Naive thymus-derived CD8-positive, alpha-beta T cell (primary cell): ENCODE results near the gene FOXC2. TPM values are rescaled to one million over a fixed set of nuclear protein-coding genes. Genes with fewer than 3 reads are reported as not detected.

Experiments
- ATAC-seq, 2 donors: fragments of 150-1000 bp; cut with Tn5 transposase in 1 of 2; sonication (Bioruptor Pico), chemical (Tn5 transposase) in 1 of 2; 1 replicate in 1 of 2; 2 replicates in 1 of 2; pipeline ENCODE4 v1.10.0; 2021; ENCODE audit warnings: mild to moderate bottlenecking in 2 of 2, moderate library complexity in 2 of 2
- POLR2A ChIA-PET: fragments of 350-600 bp; sonication (Branson Sonifier 250); formaldehyde crosslinking; loops from one replicate; lab custom pipeline; 2021; ENCODE audit warnings: antibody characterized with exemption; lab: Charles Lee
- DNase-seq, 10 donors: peaks; one replicate each; pipeline versions ENCODE4 v3.0.0 to v3.0.0-alpha.2; 2020 to 2022
- H3K27ac Mint-ChIP-seq, 10 donors: one replicate each; pipeline ENCODE4 v1.8.0; 2020 to 2022; ENCODE audit warnings: mild to moderate bottlenecking in 10 of 10, mixed read lengths in 10 of 10, moderate library complexity in 4 of 10, inconsistent platforms in 1 of 10
- H3K27me3 Mint-ChIP-seq, 5 donors: one replicate each; pipeline ENCODE4 v1.8.0; 2021 to 2022; ENCODE audit warnings: mixed read lengths in 5 of 5
- H3K36me3 Mint-ChIP-seq, 3 donors: one replicate each; pipeline ENCODE4 v1.8.0; 2020 to 2022; ENCODE audit warnings: mixed read lengths in 3 of 3, mild to moderate bottlenecking in 2 of 3, inconsistent platforms in 1 of 3
- H3K4me1 Mint-ChIP-seq, 4 donors: one replicate each; pipeline ENCODE4 v1.8.0; 2021 to 2022; ENCODE audit warnings: mixed read lengths in 4 of 4
- H3K4me3 Mint-ChIP-seq, 10 donors: one replicate each; pipeline ENCODE4 v1.8.0; 2020 to 2022; ENCODE audit warnings: mild to moderate bottlenecking in 10 of 10, mixed read lengths in 10 of 10, moderate library complexity in 6 of 10, inconsistent platforms in 1 of 10
- H3K9me3 Mint-ChIP-seq, 9 donors: one replicate each; pipeline ENCODE4 v1.8.0; 2020 to 2022; ENCODE audit warnings: mixed read lengths in 9 of 9, mild to moderate bottlenecking in 3 of 9, inconsistent platforms in 1 of 9, moderate library complexity in 1 of 9
- polyA plus RNA-seq, 3 donors: library from polyadenylated mRNA; unstranded; fragments of 300-500 nt; fragmentation: Illumina TruSeq; gene quantifications; one replicate each; pipeline ENCODE4 v1.2.3, GENCODE V29; 2021
- total RNA-seq, 8 experiments: library from RNA in 2 of 8; stranded (reverse) in 2 of 8; gene quantifications; one replicate each; pipeline ENCODE4 v1.2.3 and lab custom pipeline; 2021 to 2026

Gene FOXC2
- total and polyA plus RNA-seq, 5 experiments from 2014 or later: not detected

GRCh38 chr16:86573215-86573614 is 6.6 kb downstream of the FOXC2 start:
- Mint-ChIP-seq H3K27ac (no peak overlapping the region), H3K27me3 (peaks cover 33 to 94% (median 66%) of the 10 kb centered on the region in 5 donors), H3K4me1 (peaks cover 8 to 16% (median 14%) of the 10 kb centered on the region in 4 donors), H3K36me3 (peaks cover 0 to 2% (median 0%) of the 10 kb centered on the region in 3 donors), H3K4me3 (no peak overlapping the region), H3K9me3 (no peaks in the 10 kb centered on the region)
- POLR2A ChIA-PET: no interaction called here
- no peak for DNase-seq
- no peak for ATAC-seq

GRCh38 chr16:86573646-86574508 is 7.2 kb downstream of the FOXC2 start:
- no peak for ATAC-seq
- POLR2A ChIA-PET: no interaction called here

GRCh38 chr16:86574646-86575045 is 8.0 kb downstream of the FOXC2 start:
- POLR2A ChIA-PET: no interaction called here
- ATAC-seq: no peak

More at GRCh38 chr16:86573646-86574508, 7.2 kb downstream of the FOXC2 start:
- no peak overlapping the region for H3K4me3 Mint-ChIP-seq
- no peak overlapping the region for H3K27ac Mint-ChIP-seq
- DNase-seq: no peak
- H3K4me1 Mint-ChIP-seq: peaks cover 8 to 14% (median 14%) of the 10 kb centered on the region in 4 donors
- H3K27me3 Mint-ChIP-seq: peaks cover 34 to 97% (median 67%) of the 10 kb centered on the region in 5 donors
- H3K9me3 Mint-ChIP-seq: no peaks in the 10 kb centered on the region
- H3K36me3 Mint-ChIP-seq: peaks cover 0 to 2% (median 0%) of the 10 kb centered on the region in 3 donors

DNA sequence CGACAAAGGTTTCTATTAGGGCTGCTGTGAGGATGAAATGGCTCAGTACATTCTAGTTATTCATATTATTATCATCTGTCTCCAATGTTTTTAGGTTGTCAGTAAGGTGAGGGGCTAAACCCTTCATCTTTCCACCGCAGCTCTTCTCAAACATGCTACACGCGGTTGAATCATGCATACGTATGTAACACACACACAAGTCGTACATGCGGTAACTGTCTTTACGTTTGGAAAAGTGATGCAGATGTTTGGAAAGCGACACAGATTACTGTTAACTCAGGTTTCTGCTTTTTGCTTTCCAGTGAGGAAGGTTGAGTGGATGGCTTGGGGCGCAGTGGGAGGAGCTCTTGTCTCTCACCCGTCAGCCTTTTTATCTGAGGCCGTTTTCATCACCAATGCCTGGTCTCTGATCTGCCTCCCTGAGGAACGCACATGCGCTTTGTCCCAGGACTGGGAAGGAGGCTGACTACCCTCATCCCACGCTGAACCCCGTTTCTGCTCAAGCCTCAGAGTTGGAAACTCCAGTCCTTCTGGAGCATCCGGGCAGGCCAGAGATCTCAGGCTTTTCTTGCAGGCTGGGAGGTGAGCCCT is 8.6 kb downstream of the FOXC2 start:
- Mint-ChIP-seq H3K36me3 (peaks cover 0 to 2% (median 0%) of the 10 kb centered on the region in 3 donors), H3K9me3 (no peaks in the 10 kb centered on the region), H3K4me3 (peak overlapping the region in 1 of 10 donors; percentile 60), H3K27me3 (peaks cover 27 to 94% (median 68%) of the 10 kb centered on the region in 5 donors), H3K27ac (no peak overlapping the region), H3K4me1 (peaks cover 10 to 14% (median 12%) of the 10 kb centered on the region in 4 donors)
- ATAC-seq (no peak), DNase-seq (no peak)
- POLR2A ChIA-PET: interaction anchor here (0.7 to 1.0 kb wide), 2 partner anchors 19 to 587 kb away, joined by 3 to 4 read pairs; no protein-coding TSS in a partner anchor

More at GRCh38 chr16:86574646-86575045, 8.0 kb downstream of the FOXC2 start:
- no peak for DNase-seq
- no peak overlapping the region for H3K4me3 Mint-ChIP-seq
- H3K27ac Mint-ChIP-seq: no peak overlapping the region
- H3K4me1 Mint-ChIP-seq: peaks cover 9 to 14% (median 12%) of the 10 kb centered on the region in 4 donors
- no peaks in the 10 kb centered on the region for H3K9me3 Mint-ChIP-seq
- H3K27me3 Mint-ChIP-seq: peaks cover 30 to 94% (median 64%) of the 10 kb centered on the region in 5 donors
- H3K36me3 Mint-ChIP-seq: peaks cover 0 to 2% (median 0%) of the 10 kb centered on the region in 3 donors

DNA sequence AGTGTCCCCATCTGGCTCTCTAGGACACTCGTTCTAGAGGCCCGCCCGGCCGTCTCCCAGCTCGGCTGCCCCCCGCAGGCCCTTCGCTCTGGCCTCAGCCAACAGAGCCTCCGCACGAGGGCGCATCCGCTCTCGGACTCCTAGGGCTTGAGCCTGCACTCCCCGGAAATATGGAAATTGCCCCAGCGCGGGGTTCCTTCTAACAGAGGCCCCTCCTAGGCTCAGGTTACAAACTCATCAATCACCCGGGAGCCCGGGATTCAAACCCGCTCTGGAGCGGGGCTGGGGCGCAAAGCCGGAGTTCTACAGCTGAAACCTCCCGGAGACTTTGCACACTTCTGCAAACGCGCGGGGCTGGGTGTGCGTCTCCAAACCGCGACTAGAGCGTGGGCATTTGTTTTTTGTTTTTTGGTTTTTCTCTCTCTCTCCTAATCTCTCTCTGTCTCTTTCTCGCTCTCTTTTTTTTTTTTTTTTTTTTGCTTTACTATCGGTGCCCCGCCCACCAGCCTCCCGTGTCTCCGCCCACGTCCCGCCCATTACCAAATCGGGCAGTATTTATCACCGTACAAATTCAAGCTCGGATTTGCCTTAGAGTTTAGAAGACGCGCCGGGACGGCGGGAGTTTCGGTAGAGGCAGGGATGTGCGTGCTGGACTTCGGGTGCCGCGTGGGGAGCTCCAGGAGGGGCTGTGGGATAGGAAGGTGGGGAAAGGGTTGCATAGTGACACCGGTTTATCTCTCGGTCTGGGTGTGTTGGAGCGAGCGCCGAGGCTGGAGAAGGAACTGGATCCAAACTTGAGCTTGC is 9.3 kb downstream of the FOXC2 start:
- POLR2A ChIA-PET: interaction anchor here (0.7 to 1.0 kb wide), 2 partner anchors 20 to 586 kb away, joined by 3 to 4 read pairs; no protein-coding TSS in a partner anchor
- DNase-seq (peak in 2 of 10 donors; percentile 12 to 35), ATAC-seq (no peak)
- Mint-ChIP-seq H3K36me3 (peaks cover 0 to 2% (median 0%) of the 10 kb centered on the region in 3 donors), H3K4me3 (peak overlapping the region; percentile 30 to 83 (median 60)), H3K9me3 (no peaks in the 10 kb centered on the region), H3K27me3 (peaks cover 25 to 94% (median 67%) of the 10 kb centered on the region in 5 donors), H3K4me1 (peaks cover 10 to 14% (median 12%) of the 10 kb centered on the region in 4 donors), H3K27ac (no peak overlapping the region)

DNA sequence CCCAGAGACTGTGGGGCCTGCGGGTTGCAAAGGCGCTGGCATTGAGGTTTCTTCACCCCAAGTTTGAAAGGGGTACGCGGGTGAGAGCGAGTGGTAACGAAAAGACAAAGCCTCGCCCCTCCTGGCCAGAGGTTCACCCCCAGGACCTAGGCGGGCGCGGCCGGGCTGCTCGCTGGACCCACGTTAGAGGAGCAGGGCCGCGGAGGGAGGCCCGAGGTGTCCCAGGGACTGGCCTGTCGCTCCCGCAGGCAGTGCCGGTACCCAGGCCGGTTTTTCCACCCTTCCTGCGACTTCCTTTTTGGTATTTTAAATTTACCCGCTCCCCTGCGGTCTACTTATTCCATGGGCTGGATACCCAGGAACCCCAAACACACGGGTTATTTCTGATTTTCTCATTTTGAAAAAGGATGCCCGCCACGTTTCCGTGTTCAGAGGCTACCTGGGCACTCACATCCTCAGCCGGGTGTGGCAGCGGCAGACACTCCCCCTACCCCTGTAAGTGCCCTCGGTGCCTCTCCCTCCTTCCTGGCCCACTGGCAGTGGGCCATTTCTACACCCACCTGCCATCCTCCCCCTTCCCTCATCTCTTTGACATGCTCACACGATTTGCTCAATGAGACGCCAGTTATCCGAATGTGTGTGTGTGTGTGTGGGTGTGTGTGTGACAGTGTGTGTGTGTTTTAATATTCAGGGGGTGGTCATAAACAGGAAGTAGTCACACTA is 10.1 kb downstream of the FOXC2 start:
- POLR2A ChIA-PET: no interaction called here
- peaks cover 10 to 14% (median 12%) of the 10 kb centered on the region in 4 donors for H3K4me1 Mint-ChIP-seq
- ATAC-seq (no peak), DNase-seq (no peak)
- H3K36me3 Mint-ChIP-seq: peaks cover 0 to 2% (median 0%) of the 10 kb centered on the region in 3 donors
- peaks cover 22 to 94% (median 66%) of the 10 kb centered on the region in 5 donors for H3K27me3 Mint-ChIP-seq
- peak overlapping the region in 1 of 10 donors; percentile 42 for H3K27ac Mint-ChIP-seq
- no peaks in the 10 kb centered on the region for H3K9me3 Mint-ChIP-seq
- peak overlapping the region; percentile 30 to 83 (median 60) for H3K4me3 Mint-ChIP-seq

DNA sequence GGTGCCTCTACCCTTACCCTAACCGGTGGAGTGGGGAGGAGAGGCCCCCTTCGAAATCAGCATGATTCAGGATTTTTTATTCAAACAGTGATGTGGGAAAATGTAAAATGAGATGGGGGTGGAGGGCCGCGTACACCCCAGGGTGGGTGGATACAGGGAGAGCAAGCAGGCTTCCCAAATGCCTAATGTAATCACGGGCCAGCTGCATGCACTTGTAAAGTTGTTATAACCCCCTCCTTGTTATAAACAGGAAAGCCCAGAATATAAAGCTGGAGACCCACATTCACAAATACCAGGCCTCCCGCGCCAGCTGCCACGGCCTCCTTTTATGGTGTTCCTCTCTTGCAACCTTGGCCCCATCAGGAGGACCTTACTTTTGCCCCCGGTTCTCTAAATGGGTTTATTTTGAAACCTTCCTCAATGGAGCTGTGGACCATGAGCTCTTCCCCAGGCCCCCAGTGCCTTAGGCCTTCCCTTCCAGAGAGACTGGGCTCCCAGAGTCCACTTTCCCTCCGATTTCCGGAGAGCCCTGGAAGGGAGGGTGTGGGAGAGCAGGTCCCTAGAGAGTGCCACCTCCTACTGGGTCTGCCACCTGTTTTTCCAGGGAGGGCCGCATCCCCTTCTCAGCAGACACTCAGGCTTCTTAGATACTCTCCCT is 10.8 kb downstream of the FOXC2 start:
- Mint-ChIP-seq H3K27ac (peak overlapping the region in 1 of 10 donors; percentile 42), H3K27me3 (peaks cover 24 to 92% (median 62%) of the 10 kb centered on the region in 5 donors), H3K9me3 (no peaks in the 10 kb centered on the region), H3K4me3 (peak overlapping the region in 5 of 10 donors; percentile 11 to 59 (median 30)), H3K4me1 (peaks cover 10 to 14% (median 12%) of the 10 kb centered on the region in 4 donors), H3K36me3 (peaks cover 0 to 2% (median 0%) of the 10 kb centered on the region in 3 donors)
- no peak for DNase-seq
- ATAC-seq: no peak
- POLR2A ChIA-PET: no interaction called here

- POLR2A ChIA-PET: no interaction called here
- Mint-ChIP-seq H3K27ac (peak within 1 kb of the TSS in 1 of 10 donors; percentile 1), H3K4me1 (peaks cover 10 to 14% (median 12%) of the 10 kb centered on the region in 4 donors), H3K9me3 (no peaks in the 10 kb centered on the region), H3K36me3 (peaks cover 0 to 2% (median 0%) of the 10 kb centered on the region in 3 donors), H3K4me3 (peak within 1 kb of the TSS in 2 of 10 donors; percentile 28 to 59), H3K27me3 (peaks cover 24 to 85% (median 61%) of the 10 kb centered on the region in 5 donors)
- no peak for ATAC-seq
- no peak for DNase-seq
Measured at GRCh38 chr16:86578061-86578599, 11.5 kb downstream of the FOXC2 start, which contains the start of gene FOXL1. FOXL1 (plus strand) TSS chr16:86578549; CDS start chr16:86578724, 175 bp downstream.

- no peak for DNase-seq
- no peak for ATAC-seq
Measured at GRCh38 chr16:86578611-86579267, 12.1 kb downstream of the FOXC2 start.

DNA sequence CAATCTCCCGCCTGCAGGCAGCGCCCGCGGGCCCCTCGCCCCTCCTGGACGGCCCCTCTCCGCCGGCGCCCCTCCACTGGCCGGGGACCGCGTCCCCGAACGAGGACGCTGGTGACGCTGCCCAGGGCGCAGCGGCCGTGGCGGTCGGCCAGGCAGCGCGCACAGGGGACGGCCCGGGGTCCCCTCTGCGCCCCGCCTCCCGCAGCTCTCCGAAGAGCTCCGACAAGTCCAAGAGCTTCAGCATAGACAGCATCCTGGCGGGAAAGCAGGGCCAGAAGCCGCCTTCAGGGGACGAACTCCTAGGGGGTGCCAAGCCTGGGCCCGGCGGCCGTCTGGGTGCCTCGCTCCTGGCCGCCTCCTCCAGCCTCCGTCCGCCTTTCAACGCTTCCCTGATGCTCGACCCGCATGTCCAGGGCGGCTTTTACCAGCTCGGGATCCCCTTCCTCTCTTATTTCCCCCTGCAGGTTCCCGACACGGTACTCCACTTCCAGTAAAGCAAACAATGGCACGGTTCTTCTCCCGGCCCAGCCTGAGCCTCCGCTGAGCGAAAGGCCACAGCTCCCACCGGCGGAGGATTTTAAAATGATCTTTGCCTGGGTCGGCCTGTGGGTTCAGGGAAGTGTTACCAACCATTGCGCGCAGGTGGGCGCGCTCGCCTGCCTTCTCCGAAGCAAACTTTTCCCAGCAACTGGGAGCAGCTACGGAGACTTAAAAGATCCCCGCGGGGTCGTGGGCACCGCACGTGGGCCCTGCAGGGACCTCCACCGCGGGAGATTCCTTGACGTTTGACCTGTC is 12.8 kb downstream of the FOXC2 start:
- Mint-ChIP-seq H3K27me3 (peaks cover 21 to 81% (median 58%) of the 10 kb centered on the region in 5 donors), H3K4me3 (peak overlapping the region in 1 of 10 donors; percentile 22), H3K9me3 (no peaks in the 10 kb centered on the region), H3K4me1 (peaks cover 10 to 14% (median 12%) of the 10 kb centered on the region in 4 donors), H3K36me3 (peaks cover 0 to 2% (median 0%) of the 10 kb centered on the region in 3 donors), H3K27ac (no peak overlapping the region)
- ATAC-seq: no peak
- POLR2A ChIA-PET: no interaction called here
- DNase-seq: no peak

More at GRCh38 chr16:86578611-86579267, 12.1 kb downstream of the FOXC2 start:
- Mint-ChIP-seq H3K4me3 (no peak overlapping the region), H3K27ac (no peak overlapping the region), H3K27me3 (peaks cover 23 to 84% (median 60%) of the 10 kb centered on the region in 5 donors), H3K4me1 (peaks cover 10 to 14% (median 12%) of the 10 kb centered on the region in 4 donors), H3K9me3 (no peaks in the 10 kb centered on the region), H3K36me3 (peaks cover 0 to 2% (median 0%) of the 10 kb centered on the region in 3 donors)
- POLR2A ChIA-PET: no interaction called here
